ENCODE data around the gene OGFOD1.

Gene OGFOD1

DNA sequence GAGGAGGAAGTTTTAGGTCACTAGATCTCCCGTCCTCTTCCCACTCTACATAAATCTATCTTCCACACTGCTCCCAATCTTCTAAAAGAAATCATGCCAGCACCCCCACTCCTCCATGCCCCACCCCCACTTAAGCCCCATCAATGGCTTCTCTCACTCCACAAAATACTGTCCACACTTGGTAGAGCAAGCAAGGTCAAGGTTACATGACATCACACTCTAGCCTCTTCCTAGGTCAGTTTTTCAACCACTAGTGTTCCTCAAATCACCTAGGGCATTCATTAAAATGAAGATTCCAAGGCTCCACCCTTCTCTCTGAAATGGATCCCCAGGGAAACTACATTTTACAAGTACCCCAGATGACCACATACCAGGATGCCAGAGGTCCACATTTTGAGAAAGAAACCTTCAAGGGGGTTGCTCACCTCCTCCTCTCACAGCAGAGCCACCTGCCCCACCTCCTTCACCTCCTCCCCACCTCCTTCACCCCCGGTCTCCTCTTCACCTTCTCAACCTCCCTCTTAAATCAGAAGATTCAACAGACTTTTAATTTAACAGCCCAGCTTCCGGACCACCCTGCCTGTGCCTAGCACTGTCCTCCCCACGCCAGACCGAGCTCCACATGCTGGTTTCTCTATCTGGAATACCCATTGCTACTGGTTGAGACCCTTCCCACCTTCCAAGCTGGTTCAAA lies 29.2 kb upstream of the OGFOD1 start:
- Histone ChIP-seq H3K36me3 (replicated peaks) (no peaks in the 10 kb centered on the region; the same call in 1 of the 2 replicates), H3K4me1 (peaks cover 44% of the 10 kb centered on the region), H3K4me3 (no peak overlapping the region), H3K9me3 (no peaks in the 10 kb centered on the region), H3K27me3 (ENCODE audit: low read depth) (no peaks in the 10 kb centered on the region)
- in situ Hi-C loops (cut with MboI; ENCODE audit: low sequenced_read_pairs), result no loop called here
- DNase-seq (ENCODE audit: low spot score in 2 of 2), result no peak

DNA sequence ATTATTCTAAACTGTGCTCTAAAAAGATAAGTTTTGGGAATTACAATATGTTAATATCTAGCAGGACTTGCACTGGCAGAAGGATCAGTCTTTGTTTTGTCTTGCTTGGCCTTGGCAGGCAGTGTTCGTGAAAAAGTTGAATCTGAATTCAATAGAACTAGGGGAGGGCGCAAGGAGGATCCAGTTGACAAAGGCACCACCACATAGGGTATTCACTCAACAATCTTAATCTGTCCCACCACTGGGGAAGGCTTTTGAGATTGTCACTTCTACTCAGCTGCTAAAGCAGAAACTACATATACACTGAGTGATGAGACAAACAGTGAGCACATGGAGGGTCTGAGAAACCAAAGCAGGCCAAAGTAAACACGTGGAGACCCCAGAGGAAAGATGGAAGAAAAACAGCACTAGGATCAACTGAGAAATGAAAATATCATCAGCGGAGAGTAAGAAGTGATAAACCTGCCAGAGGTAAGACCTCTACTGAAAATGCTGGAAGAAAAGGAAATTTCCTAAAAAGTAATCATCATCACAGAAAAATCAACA lies 28.4 kb upstream of the OGFOD1 start:
- peaks cover 41% of the 10 kb centered on the region for H3K4me1 ChIP-seq
- H3K36me3 ChIP-seq (replicated peaks), result no peaks in the 10 kb centered on the region; the same call in 1 of the 2 replicates
- peak; percentile 56 to 58 for DNase-seq (ENCODE audit: low spot score in 2 of 2)
- in situ Hi-C loops (cut with MboI; ENCODE audit: low sequenced_read_pairs), result no loop called here
- H3K9me3 ChIP-seq, result no peaks in the 10 kb centered on the region
- H3K4me3 ChIP-seq, result peak overlapping the region; percentile 49
- no peaks in the 10 kb centered on the region for H3K27me3 ChIP-seq (ENCODE audit: low read depth)

DNA sequence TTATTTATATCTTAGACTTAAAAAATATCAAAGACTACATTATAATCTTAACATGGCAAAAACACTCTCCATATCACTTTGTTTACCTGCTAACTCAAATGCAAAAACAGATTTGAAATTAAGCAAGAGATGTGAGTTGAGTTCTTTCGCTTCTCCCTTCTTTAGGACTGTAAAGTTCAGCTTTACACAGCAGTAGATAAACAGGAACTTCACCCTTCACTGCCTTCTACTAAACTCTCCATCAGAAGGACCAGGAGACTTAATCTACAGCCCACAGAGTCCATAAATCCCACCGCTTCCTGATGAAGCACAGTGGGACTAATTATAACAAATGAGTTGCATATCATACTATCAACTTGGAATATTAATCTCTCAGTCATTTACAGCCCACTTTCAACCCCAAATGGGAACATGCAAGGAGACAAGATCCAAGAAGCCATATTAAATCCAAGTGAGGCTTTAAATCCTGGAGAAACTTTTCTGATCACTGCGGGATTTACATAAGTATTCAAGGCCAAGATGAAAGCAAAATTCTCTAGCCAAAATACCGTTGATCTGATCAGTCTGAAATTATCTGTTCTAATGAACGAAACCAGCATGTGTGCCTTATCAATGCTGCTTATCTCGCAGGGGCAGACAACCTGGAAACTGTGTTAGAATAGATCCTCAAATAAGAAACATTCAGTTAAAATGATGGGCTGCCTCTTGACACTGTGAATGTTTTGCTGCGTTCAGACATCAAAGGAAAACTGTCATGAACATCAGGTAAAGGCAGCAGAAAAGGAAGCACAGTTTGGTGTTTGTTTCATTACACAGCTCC lies 27.6 kb upstream of the OGFOD1 start:
- Histone ChIP-seq H3K4me1 (peaks cover 41% of the 10 kb centered on the region), H3K4me3 (peak overlapping the region; percentile 49), H3K9me3 (no peaks in the 10 kb centered on the region), H3K36me3 (replicated peaks) (no peaks in the 10 kb centered on the region; the same call in 1 of the 2 replicates), H3K27me3 (ENCODE audit: low read depth) (no peaks in the 10 kb centered on the region)
- in situ Hi-C loops (cut with MboI; ENCODE audit: low sequenced_read_pairs), result no loop called here
- no peak for DNase-seq (ENCODE audit: low spot score in 2 of 2)

DNA sequence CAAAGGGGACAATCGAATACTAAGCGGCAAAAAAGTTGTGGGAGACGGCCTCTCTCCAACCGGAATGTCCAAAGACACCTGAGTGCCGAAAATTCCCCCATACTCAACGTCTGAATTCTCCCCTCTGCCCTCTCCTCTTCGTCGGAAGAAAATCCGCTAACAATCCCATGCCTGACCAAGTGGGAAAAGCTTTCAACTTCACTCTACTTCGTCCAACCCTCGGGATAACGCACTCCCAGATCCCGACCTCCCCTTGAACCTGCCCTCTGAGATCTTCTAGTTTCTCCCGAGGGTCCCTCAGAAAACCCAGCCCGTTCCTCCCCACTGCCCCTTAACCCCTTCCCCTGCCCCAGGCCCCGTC lies 27.0 kb upstream of the OGFOD1 start:
- DNase-seq (ENCODE audit: low spot score in 2 of 2), result peak in 1 of 2 experiments; percentile 17
- no peaks in the 10 kb centered on the region for H3K9me3 ChIP-seq
- H3K27me3 ChIP-seq (ENCODE audit: low read depth), result no peaks in the 10 kb centered on the region
- in situ Hi-C loops (cut with MboI; ENCODE audit: low sequenced_read_pairs), result no loop called here
- peaks cover 41% of the 10 kb centered on the region for H3K4me1 ChIP-seq
- H3K36me3 ChIP-seq (replicated peaks), result no peaks in the 10 kb centered on the region; the same call in 1 of the 2 replicates
- peak overlapping the region; percentile 49 for H3K4me3 ChIP-seq

DNA sequence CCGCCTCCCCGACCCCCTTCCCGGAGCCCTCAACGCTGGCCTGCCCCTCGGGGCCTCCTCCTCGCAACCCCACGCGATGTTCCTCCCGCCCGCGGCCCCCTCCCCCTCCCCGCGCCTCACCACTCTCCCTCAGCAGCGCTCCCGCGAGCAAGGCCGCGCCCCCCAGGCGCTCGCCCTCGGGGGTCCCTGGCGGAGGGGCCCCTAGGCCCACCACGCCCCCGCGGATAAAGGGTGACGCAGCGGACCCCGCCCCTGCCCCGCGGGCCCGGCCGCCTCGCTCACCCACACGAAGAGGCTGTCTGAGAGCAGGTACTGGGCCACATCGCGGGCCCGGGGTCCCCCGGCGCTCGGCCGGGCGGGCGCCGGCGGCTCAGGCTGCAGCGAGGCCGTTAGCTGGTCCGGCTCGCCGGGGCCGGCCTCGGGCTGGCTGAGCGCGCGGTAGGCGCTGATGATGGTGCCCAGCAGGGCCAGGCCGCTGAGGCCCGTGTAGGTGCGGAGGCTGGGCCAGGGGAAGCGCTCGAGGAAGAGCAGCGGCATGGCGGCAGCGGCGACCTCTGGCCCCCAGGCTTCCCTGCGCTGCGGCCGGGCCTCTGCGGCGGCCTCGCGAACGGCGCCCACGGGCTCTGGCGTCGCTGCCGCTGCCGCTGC lies 26.4 kb upstream of the OGFOD1 start:
- Histone ChIP-seq H3K36me3 (replicated peaks) (no peaks in the 10 kb centered on the region; the same call in 1 of the 2 replicates), H3K9me3 (no peaks in the 10 kb centered on the region), H3K4me3 (peak overlapping the region; percentile 49), H3K27me3 (ENCODE audit: low read depth) (no peaks in the 10 kb centered on the region), H3K4me1 (peaks cover 41% of the 10 kb centered on the region)
- in situ Hi-C loops (cut with MboI; ENCODE audit: low sequenced_read_pairs), result loop anchor here (25.0 kb wide), 1 partner anchor 112 kb away; no protein-coding TSS in a partner anchor
- DNase-seq (ENCODE audit: low spot score in 2 of 2), result peak in 1 of 2 experiments; percentile 63

DNA sequence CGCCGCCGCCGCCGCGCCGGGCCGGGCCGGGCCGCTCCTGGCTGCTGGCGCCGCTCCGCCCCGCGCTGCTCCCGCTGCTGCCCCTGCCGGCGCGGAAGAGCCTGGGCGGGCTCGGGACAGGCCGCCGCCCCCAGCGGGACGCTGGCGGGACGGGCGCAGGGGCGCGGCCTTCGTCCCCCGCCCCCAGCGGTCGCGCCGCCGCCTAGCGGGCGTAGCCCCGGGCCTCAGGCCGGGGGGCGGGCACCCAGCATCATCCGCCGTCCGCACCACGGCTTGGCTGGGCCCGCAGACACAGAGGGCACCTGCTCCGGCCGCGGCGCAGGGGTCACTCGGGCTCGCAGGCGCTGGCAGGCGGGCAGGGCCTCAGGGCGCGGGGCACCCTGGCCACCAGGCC lies 25.9 kb upstream of the OGFOD1 start, which contains the start of gene AMFR:
Gene AMFR, minus strand, starts transcription at position 107 of the 394 bp plus-strand sequence. CDS start 218 bp downstream, outside the sequence.
- in situ Hi-C loops (cut with MboI; ENCODE audit: low sequenced_read_pairs), result loop anchor here (25.0 kb wide), 1 partner anchor 112 kb away; no protein-coding TSS in a partner anchor
- no peaks in the 10 kb centered on the region for H3K9me3 ChIP-seq

DNA sequence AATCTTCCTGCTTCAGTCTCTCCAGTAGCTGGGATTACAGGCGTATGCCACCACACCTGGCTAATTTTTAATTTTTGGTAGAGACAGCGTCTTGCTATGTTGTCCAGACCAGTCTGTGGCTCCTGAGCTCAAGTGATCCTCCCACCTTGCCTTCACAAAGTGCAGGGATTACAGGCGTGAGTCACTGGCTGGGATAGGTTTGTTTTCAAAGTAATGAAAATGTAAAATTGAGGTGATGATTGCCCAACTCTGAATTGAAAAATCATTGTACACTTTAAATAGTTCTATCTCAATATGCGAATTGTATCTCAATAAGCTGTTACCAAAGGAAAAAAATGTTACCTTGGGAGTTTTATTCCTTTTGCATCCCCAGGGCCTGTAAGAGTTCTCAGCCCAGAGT lies 24.8 kb upstream of the OGFOD1 start:
- H3K9me3 ChIP-seq, result no peaks in the 10 kb centered on the region
- peak in 1 of 2 experiments; percentile 26 for DNase-seq (ENCODE audit: low spot score in 2 of 2)
- peaks cover 13% of the 10 kb centered on the region for H3K36me3 ChIP-seq (replicated peaks)
- H3K4me3 ChIP-seq, result no peak overlapping the region
- H3K4me1 ChIP-seq, result peaks cover 31% of the 10 kb centered on the region
- H3K27me3 ChIP-seq (ENCODE audit: low read depth), result no peaks in the 10 kb centered on the region
- in situ Hi-C loops (cut with MboI; ENCODE audit: low sequenced_read_pairs), result loop anchor here (25.0 kb wide), 1 partner anchor 111 kb away; no protein-coding TSS in a partner anchor

More for the DNA sequence above, 25.9 kb upstream of the OGFOD1 start, which contains the start of gene AMFR:
- peak; percentile 73 to 75 for DNase-seq (ENCODE audit: low spot score in 2 of 2)
- Histone ChIP-seq H3K27me3 (ENCODE audit: low read depth) (no peaks in the 10 kb centered on the region), H3K36me3 (replicated peaks) (peaks cover 2% of the 10 kb centered on the region), H3K4me1 (peaks cover 39% of the 10 kb centered on the region), H3K4me3 (peak within 1 kb of the TSS; percentile 49)

DNA sequence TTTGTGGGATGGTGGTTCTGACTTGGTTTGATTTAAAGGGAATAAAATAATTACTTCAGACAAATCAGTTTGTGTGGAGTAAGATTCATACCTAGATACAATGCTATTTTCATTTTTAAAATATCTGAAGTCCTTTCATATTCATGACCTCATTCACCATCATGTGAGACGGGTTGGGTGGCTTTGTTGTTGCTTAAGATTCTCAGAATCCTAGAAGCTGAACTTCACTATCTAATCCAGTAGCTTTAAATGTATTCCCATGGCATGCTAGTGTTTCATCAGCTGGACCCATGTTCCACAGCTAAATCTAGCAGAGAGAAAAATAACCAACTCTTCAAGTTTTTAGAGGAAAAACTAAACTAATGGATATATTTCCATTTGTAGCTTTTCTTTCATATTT lies 23.3 kb upstream of the OGFOD1 start:
- DNase-seq (ENCODE audit: low spot score in 2 of 2), result no peak
- no peaks in the 10 kb centered on the region for H3K9me3 ChIP-seq
- H3K4me1 ChIP-seq, result peaks cover 16% of the 10 kb centered on the region
- in situ Hi-C loops (cut with MboI; ENCODE audit: low sequenced_read_pairs), result loop anchor here (25.0 kb wide), 1 partner anchor 109 kb away; no protein-coding TSS in a partner anchor
- H3K36me3 ChIP-seq (replicated peaks), result peaks cover 29% of the 10 kb centered on the region
- no peak overlapping the region for H3K4me3 ChIP-seq
- no peaks in the 10 kb centered on the region for H3K27me3 ChIP-seq (ENCODE audit: low read depth)

DNA sequence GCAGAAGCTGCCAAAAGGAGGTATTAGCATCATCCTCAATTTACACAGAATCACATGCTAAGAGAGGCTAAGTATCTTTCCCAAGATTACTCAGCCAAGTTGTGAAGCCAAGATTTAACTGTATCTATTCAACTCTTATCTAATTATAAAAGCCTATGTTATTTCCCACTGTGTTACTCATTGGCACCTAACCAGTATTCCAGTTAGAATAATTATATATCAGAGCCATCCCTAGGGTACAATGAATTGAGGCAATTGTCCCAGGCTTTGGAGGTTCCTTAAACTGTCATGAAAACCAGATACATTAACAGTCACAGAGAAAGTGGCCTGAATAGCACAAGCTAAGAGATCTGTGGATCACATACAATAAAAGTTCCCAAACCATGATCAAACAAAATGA lies 15.1 kb upstream of the OGFOD1 start:
- Histone ChIP-seq H3K27me3 (ENCODE audit: low read depth) (no peaks in the 10 kb centered on the region), H3K36me3 (replicated peaks) (peaks cover 84% of the 10 kb centered on the region), H3K4me1 (no peaks in the 10 kb centered on the region), H3K9me3 (no peaks in the 10 kb centered on the region), H3K4me3 (no peak overlapping the region)
- no peak for DNase-seq (ENCODE audit: low spot score in 2 of 2)
- in situ Hi-C loops (cut with MboI; ENCODE audit: low sequenced_read_pairs), result loop anchor here (25.0 kb wide), 1 partner anchor 101 kb away; no protein-coding TSS in a partner anchor

DNA sequence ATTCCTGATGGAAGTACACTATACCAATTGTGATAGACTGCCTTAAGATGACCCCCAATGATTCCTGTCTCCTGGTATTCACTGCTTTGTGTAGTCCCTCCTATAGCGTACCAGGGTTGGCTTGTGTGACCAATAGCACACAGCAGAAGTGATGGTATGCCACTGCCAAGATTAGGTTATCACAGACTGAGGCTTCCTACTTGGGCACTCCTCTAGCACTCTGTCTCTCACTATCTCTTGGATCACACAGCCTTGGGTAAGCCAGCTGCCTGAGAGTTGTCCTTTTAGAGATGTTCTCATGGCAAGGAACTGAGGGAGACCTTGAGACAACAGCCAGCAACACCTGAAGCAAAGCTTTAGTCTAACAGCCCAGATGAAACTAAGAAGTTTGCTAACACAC lies 13.3 kb upstream of the OGFOD1 start:
- no peak for DNase-seq (ENCODE audit: low spot score in 2 of 2)
- in situ Hi-C loops (cut with MboI; ENCODE audit: low sequenced_read_pairs), result loop anchor here (25.0 kb wide), 1 partner anchor 99 kb away; no protein-coding TSS in a partner anchor

DNA sequence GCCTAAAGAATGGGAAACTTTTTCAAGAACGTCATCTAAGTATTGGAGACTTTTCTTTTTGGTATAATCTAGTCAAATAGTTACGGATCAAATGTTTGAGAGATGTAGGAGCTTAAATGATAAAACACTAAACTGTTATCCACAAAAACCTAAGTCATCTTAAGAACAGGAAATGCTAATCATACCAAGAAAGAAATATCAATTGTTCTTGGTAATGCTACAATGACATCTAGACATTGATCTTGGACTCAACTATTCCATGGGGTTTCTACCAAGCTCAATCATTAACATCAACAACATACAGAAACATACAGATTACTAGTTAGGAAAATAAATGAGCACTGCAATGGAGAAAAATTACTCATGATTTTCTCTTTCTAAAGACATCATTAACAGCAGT lies 4.1 kb upstream of the OGFOD1 start:
- Histone ChIP-seq H3K4me1 (peaks cover 23% of the 10 kb centered on the region), H3K9me3 (no peaks in the 10 kb centered on the region), H3K4me3 (no peak overlapping the region), H3K27me3 (ENCODE audit: low read depth) (no peaks in the 10 kb centered on the region), H3K36me3 (replicated peaks) (peaks cover 35% of the 10 kb centered on the region)
- in situ Hi-C loops (cut with MboI; ENCODE audit: low sequenced_read_pairs), result loop anchor here (25.0 kb wide), 1 partner anchor 90 kb away; no protein-coding TSS in a partner anchor
- no peak for DNase-seq (ENCODE audit: low spot score in 2 of 2)

More for the DNA sequence above, 13.3 kb upstream of the OGFOD1 start:
- no peaks in the 10 kb centered on the region for H3K9me3 ChIP-seq
- no peaks in the 10 kb centered on the region for H3K27me3 ChIP-seq (ENCODE audit: low read depth)
- H3K36me3 ChIP-seq (replicated peaks), result peaks cover 66% of the 10 kb centered on the region
- no peak overlapping the region for H3K4me3 ChIP-seq
- H3K4me1 ChIP-seq, result no peaks in the 10 kb centered on the region

DNA sequence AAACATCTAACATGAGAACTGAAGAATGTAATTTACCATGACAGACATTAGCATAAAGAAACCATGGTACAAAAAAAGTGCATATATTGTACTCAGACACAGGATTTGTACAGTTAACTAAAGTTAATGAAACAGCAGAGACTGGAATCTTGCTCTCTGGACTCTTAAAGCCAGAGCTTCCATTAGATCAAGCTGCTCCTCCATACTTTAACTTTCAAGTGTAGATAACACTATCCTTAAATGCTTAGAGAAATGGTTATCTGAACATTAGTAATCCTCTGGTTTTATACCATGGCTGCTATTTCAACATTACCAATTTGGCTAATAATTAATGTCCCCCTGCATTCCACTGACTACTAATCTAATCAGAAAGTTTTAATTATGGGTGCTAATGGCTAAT lies 3.3 kb upstream of the OGFOD1 start:
- no peaks in the 10 kb centered on the region for H3K9me3 ChIP-seq
- no peak for DNase-seq (ENCODE audit: low spot score in 2 of 2)
- peaks cover 27% of the 10 kb centered on the region for H3K4me1 ChIP-seq
- H3K4me3 ChIP-seq, result no peak overlapping the region
- in situ Hi-C loops (cut with MboI; ENCODE audit: low sequenced_read_pairs), result loop anchor here (25.0 kb wide), 1 partner anchor 89 kb away; no protein-coding TSS in a partner anchor
- H3K36me3 ChIP-seq (replicated peaks), result peaks cover 37% of the 10 kb centered on the region
- no peaks in the 10 kb centered on the region for H3K27me3 ChIP-seq (ENCODE audit: low read depth)
